GM21381 (cell line): Measurements from ENCODE around the gene ZNF277.
"Not testable (repeated sequence)": the region's sequence is repeated elsewhere in the genome, so short reads cannot be mapped to it uniquely, and the experiment has no call there.

Source experiments
- ATAC-seq: cut with Tn5 transposase; IDR thresholded peaks from one replicate; pipeline ENCODE4 v1.9.1; 2021; ENCODE audit warnings: mild to moderate bottlenecking, moderate library complexity; ENCODE audit not compliant: unreplicated experiment

ZNF277 gene

GRCh38 chr7:112383671-112384417, 177.3 kb downstream of the ZNF277 start:
- peak; percentile 55 for ATAC-seq

DNA sequence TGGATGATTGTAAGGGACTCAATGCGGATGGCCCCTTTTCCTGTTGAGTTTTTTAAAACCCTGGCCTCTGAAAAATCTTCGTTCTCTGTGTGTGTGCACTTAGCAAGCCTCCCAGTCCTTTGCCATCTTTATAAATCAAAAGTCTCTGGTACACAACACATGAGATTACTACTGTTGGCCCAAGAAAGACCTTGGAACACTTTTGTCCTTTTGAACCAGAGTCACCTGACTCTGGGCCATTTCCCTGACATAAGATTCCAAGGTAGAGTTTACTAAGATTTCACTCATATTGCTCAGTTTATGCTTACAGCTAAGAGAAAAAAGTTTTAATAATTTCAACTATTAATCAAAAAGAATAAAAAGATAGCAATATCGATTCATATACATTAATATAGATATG, 179.0 kb downstream of the ZNF277 start:
- ATAC-seq, result no peak

GRCh38 chr7:112386619-112387018, 180.1 kb downstream of the ZNF277 start:
- ATAC-seq, result no peak

GRCh38 chr7:112390167-112390566, 183.7 kb downstream of the ZNF277 start:
- ATAC-seq, result no peak

DNA sequence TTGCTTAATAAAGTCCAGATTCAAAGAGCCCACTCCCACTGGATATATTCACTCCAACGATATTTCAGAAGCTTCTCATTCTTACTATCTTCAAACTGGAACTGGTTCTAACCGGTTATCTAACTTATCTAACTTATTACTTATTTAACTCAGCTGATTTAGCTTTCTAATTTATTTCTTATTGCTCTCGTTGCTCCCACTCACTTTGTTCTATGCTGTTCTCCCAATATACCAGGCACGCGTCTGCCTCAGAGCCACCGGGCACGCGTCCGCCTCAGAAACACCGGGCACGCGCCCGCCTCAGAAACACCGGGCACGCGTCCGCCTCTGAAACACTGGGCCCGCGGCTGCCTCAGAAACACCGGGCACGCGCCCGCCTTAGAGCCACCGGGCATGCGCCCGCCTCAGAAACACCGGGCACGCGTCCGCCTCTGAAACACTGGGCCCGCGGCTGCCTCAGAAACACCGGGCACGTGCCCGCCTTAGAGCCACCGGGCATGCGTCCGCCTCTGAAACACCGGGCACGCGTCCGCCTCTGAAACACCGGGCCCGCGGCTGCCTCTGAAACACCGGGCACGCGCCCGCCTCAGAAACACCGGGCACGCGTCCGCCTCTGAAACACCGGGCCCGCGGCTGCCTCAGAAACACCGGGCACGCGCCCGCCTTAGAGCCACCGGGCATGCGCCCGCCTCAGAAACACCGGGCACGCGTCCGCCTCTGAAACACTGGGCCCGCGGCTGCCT, 184.8 kb downstream of the ZNF277 start:
- not testable (repeated sequence) for ATAC-seq

DNA sequence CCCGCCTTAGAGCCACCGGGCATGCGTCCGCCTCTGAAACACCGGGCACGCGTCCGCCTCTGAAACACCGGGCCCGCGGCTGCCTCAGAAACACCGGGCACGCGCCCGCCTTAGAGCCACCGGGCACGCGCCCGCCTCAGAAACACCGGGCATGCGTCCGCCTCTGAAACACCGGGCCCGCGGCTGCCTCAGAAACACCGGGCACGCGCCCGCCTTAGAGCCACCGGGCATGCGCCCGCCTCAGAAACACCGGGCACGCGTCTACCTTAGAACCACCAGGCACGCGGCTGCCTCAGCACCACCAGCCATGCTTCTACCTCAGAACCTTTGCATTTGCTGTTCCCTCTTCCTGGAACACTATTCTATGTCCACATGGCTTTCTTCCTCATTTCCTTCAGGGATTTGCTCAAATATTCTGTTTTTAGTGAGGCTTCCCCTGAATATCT, 185.4 kb downstream of the ZNF277 start:
- ATAC-seq, result peak; percentile 72
